Measurements from ENCODE around the gene SPG21.

DNA sequence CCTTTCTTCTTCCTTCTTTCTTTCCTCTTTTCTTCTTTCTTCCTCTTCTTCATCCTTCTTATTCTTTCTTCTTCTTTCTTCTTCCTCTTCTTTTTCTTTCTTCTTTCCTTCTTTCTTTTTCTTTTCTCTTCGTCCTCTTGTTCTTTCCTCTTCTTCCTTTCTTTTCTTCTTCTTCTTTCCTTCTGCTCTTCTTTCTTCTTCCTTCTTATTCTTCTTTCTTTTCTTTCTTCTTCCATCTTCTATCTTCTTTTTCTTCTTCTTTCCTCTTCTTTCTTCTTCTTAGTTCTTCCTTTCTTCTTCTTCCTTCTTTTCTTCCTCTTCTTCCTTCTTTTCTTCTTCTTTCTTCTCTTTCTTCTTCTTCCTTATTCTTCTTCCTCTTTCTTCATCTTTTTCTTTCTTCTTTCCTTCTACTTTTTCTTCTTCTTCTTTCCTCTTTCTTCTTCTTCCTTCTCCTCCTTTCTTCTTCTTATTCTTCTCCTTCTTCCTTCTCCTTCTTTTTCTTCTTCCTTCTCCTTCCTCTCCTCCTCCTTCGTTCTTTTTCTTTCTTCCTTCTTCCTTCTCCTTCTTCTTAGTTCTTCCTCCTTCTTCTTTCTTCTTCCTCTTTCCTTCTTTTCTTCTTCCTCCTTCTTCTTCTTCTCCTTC lies 37.8 kb downstream of the SPG21 start:
- TF ChIP-seq, protein P1, sequence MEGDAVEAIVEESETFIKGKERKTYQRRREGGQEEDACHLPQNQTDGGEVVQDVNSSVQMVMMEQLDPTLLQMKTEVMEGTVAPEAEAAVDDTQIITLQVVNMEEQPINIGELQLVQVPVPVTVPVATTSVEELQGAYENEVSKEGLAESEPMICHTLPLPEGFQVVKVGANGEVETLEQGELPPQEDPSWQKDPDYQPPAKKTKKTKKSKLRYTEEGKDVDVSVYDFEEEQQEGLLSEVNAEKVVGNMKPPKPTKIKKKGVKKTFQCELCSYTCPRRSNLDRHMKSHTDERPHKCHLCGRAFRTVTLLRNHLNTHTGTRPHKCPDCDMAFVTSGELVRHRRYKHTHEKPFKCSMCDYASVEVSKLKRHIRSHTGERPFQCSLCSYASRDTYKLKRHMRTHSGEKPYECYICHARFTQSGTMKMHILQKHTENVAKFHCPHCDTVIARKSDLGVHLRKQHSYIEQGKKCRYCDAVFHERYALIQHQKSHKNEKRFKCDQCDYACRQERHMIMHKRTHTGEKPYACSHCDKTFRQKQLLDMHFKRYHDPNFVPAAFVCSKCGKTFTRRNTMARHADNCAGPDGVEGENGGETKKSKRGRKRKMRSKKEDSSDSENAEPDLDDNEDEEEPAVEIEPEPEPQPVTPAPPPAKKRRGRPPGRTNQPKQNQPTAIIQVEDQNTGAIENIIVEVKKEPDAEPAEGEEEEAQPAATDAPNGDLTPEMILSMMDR (IDR thresholded peaks at IDR 0.05), result no peak
- no peak for TF ChIP-seq POLR2A (IDR thresholded peaks at IDR 0.05)
- TF ChIP-seq EP300 (IDR thresholded peaks at IDR 0.05), result no peak

Measured in suprapubic skin (tissue), 3 donors.